ENCODE measurements around the gene EPHB6. TPM values are rescaled to one million over a fixed set of nuclear protein-coding genes. Genes with fewer than 3 reads are reported as not detected.

EPHB6 gene
- total and polyA plus RNA-seq, 3 experiments from 2014 or later, result 6.0 to 13.7 (median 8.1) TPM

GRCh38 chr7:142833174-142834048 lies 21.5 kb upstream of the EPHB6 start:
- H3K36me3 Mint-ChIP-seq, result no peaks in the 10 kb centered on the region
- CTCF ChIA-PET, result no interaction called here
- no peak overlapping the region for H3K27ac Mint-ChIP-seq
- H3K9me3 Mint-ChIP-seq, result no peaks in the 10 kb centered on the region
- H3K27me3 ChIP-seq (ENCODE audit: insufficient read depth, low read length, poor library complexity, severe bottlenecking), result no peaks in the 10 kb centered on the region
- DNase-seq, result no peak
- H3K36me3 ChIP-seq (ENCODE audit: insufficient read depth, low read length), result no peaks in the 10 kb centered on the region
- no peaks in the 10 kb centered on the region for H3K4me1 ChIP-seq (ENCODE audit: insufficient read depth, low read length)
- H3K4me1 Mint-ChIP-seq, result peaks cover 0 to 4% (median 4%) of the 10 kb centered on the region in 3 donors
- H3K9me3 ChIP-seq (ENCODE audit: low read length), result no peaks in the 10 kb centered on the region
- H3K27ac ChIP-seq (ENCODE audit: low read depth, low read length), result no peak overlapping the region
- peaks cover 0 to 8% of the 10 kb centered on the region in 2 donors for H3K27me3 Mint-ChIP-seq
- H3K4me3 ChIP-seq (ENCODE audit: low read length), result no peak overlapping the region
- H3K4me3 Mint-ChIP-seq, result no peak overlapping the region
- POLR2A ChIA-PET, result no interaction called here

- peaks cover 0 to 4% (median 4%) of the 10 kb centered on the region in 3 donors for H3K4me1 Mint-ChIP-seq
- CTCF ChIA-PET, result no interaction called here
- Histone ChIP-seq H3K27me3 (ENCODE audit: insufficient read depth, low read length, poor library complexity, severe bottlenecking) (no peaks in the 10 kb centered on the region), H3K36me3 (ENCODE audit: insufficient read depth, low read length) (no peaks in the 10 kb centered on the region), H3K27ac (ENCODE audit: low read depth, low read length) (no peak overlapping the region), H3K4me1 (ENCODE audit: insufficient read depth, low read length) (no peaks in the 10 kb centered on the region), H3K9me3 (ENCODE audit: low read length) (no peaks in the 10 kb centered on the region), H3K4me3 (ENCODE audit: low read length) (no peak overlapping the region)
- H3K27ac Mint-ChIP-seq, result no peak overlapping the region
- POLR2A ChIA-PET, result no interaction called here
- H3K27me3 Mint-ChIP-seq, result peaks cover 0 to 8% of the 10 kb centered on the region in 2 donors
- H3K9me3 Mint-ChIP-seq, result no peaks in the 10 kb centered on the region
- no peaks in the 10 kb centered on the region for H3K36me3 Mint-ChIP-seq
- peak overlapping the region in 1 of 7 donors; percentile 6 for H3K4me3 Mint-ChIP-seq
- no peak for DNase-seq
Observed at GRCh38 chr7:142835487-142835886, 19.4 kb upstream of the EPHB6 start.

GRCh38 chr7:142836426-142836825 lies 18.4 kb upstream of the EPHB6 start:
- H3K36me3 ChIP-seq (ENCODE audit: insufficient read depth, low read length), result no peaks in the 10 kb centered on the region
- ChIA-PET POLR2A (no interaction called here), CTCF (no interaction called here)
- H3K9me3 Mint-ChIP-seq, result no peaks in the 10 kb centered on the region
- H3K27me3 Mint-ChIP-seq, result peaks cover 2 to 8% of the 10 kb centered on the region in 2 donors
- no peak overlapping the region for H3K4me3 ChIP-seq (ENCODE audit: low read length)
- H3K27ac Mint-ChIP-seq, result no peak overlapping the region
- DNase-seq, result no peak
- no peak overlapping the region for H3K27ac ChIP-seq (ENCODE audit: low read depth, low read length)
- H3K27me3 ChIP-seq (ENCODE audit: insufficient read depth, low read length, poor library complexity, severe bottlenecking), result no peaks in the 10 kb centered on the region
- H3K36me3 Mint-ChIP-seq, result no peaks in the 10 kb centered on the region
- no peaks in the 10 kb centered on the region for H3K9me3 ChIP-seq (ENCODE audit: low read length)
- H3K4me1 Mint-ChIP-seq, result peaks cover 0 to 4% (median 4%) of the 10 kb centered on the region in 3 donors
- no peaks in the 10 kb centered on the region for H3K4me1 ChIP-seq (ENCODE audit: insufficient read depth, low read length)
- no peak overlapping the region for H3K4me3 Mint-ChIP-seq

- H3K36me3 ChIP-seq (ENCODE audit: insufficient read depth, low read length), result no peaks in the 10 kb centered on the region
- Mint-ChIP-seq H3K4me1 (peaks cover 0 to 4% (median 4%) of the 10 kb centered on the region in 3 donors), H3K27ac (no peak overlapping the region), H3K27me3 (peaks cover 2 to 8% of the 10 kb centered on the region in 2 donors), H3K4me3 (no peak overlapping the region), H3K36me3 (no peaks in the 10 kb centered on the region), H3K9me3 (no peaks in the 10 kb centered on the region)
- H3K4me3 ChIP-seq (ENCODE audit: low read length), result no peak overlapping the region
- no peak overlapping the region for H3K27ac ChIP-seq (ENCODE audit: low read depth, low read length)
- CTCF ChIA-PET, result no interaction called here
- no peaks in the 10 kb centered on the region for H3K4me1 ChIP-seq (ENCODE audit: insufficient read depth, low read length)
- H3K27me3 ChIP-seq (ENCODE audit: insufficient read depth, low read length, poor library complexity, severe bottlenecking), result no peaks in the 10 kb centered on the region
- H3K9me3 ChIP-seq (ENCODE audit: low read length), result no peaks in the 10 kb centered on the region
- DNase-seq, result no peak
- POLR2A ChIA-PET, result no interaction called here
Observed at GRCh38 chr7:142838461-142839213, 16.2 kb upstream of the EPHB6 start.

GRCh38 chr7:142842251-142842766 lies 12.6 kb upstream of the EPHB6 start:
- H3K4me1 Mint-ChIP-seq, result no peaks in the 10 kb centered on the region
- H3K9me3 Mint-ChIP-seq, result no peaks in the 10 kb centered on the region
- Histone ChIP-seq H3K4me3 (ENCODE audit: low read length) (no peak overlapping the region), H3K36me3 (ENCODE audit: insufficient read depth, low read length) (no peaks in the 10 kb centered on the region), H3K9me3 (ENCODE audit: low read length) (no peaks in the 10 kb centered on the region), H3K4me1 (ENCODE audit: insufficient read depth, low read length) (no peaks in the 10 kb centered on the region), H3K27ac (ENCODE audit: low read depth, low read length) (no peak overlapping the region), H3K27me3 (ENCODE audit: insufficient read depth, low read length, poor library complexity, severe bottlenecking) (no peaks in the 10 kb centered on the region)
- peaks cover 3 to 4% of the 10 kb centered on the region in 2 donors for H3K27me3 Mint-ChIP-seq
- no peak overlapping the region for H3K4me3 Mint-ChIP-seq
- no peaks in the 10 kb centered on the region for H3K36me3 Mint-ChIP-seq
- DNase-seq, result no peak
- ChIA-PET CTCF (no interaction called here), POLR2A (no interaction called here)
- H3K27ac Mint-ChIP-seq, result no peak overlapping the region

GRCh38 chr7:142847353-142847752 lies 7.5 kb upstream of the EPHB6 start:
- Histone ChIP-seq H3K9me3 (ENCODE audit: low read length) (no peaks in the 10 kb centered on the region), H3K36me3 (ENCODE audit: insufficient read depth, low read length) (no peaks in the 10 kb centered on the region), H3K4me1 (ENCODE audit: insufficient read depth, low read length) (no peaks in the 10 kb centered on the region), H3K4me3 (ENCODE audit: low read length) (no peak overlapping the region), H3K27ac (ENCODE audit: low read depth, low read length) (no peak overlapping the region), H3K27me3 (ENCODE audit: insufficient read depth, low read length, poor library complexity, severe bottlenecking) (no peaks in the 10 kb centered on the region)
- Mint-ChIP-seq H3K27ac (no peak overlapping the region), H3K27me3 (peaks cover 4 to 20% of the 10 kb centered on the region in 2 donors), H3K36me3 (no peaks in the 10 kb centered on the region), H3K9me3 (no peaks in the 10 kb centered on the region), H3K4me1 (no peaks in the 10 kb centered on the region), H3K4me3 (no peak overlapping the region)
- CTCF ChIA-PET, result no interaction called here
- no peak for DNase-seq
- POLR2A ChIA-PET, result no interaction called here

- Histone ChIP-seq H3K27me3 (ENCODE audit: insufficient read depth, low read length, poor library complexity, severe bottlenecking) (no peaks in the 10 kb centered on the region), H3K4me3 (ENCODE audit: low read length) (no peak overlapping the region), H3K9me3 (ENCODE audit: low read length) (no peaks in the 10 kb centered on the region), H3K27ac (ENCODE audit: low read depth, low read length) (no peak overlapping the region), H3K36me3 (ENCODE audit: insufficient read depth, low read length) (no peaks in the 10 kb centered on the region), H3K4me1 (ENCODE audit: insufficient read depth, low read length) (peaks cover 10% of the 10 kb centered on the region)
- H3K9me3 Mint-ChIP-seq, result no peaks in the 10 kb centered on the region
- POLR2A ChIA-PET, result no interaction called here
- CTCF ChIA-PET, result interaction anchor here (1.1 to 1.2 kb wide), 2 partner anchors 40 to 156 kb away, joined by 4 to 7 read pairs; no protein-coding TSS in a partner anchor
- peaks cover 5 to 18% (median 10%) of the 10 kb centered on the region in 3 donors for H3K4me1 Mint-ChIP-seq
- peaks cover 0 to 7% (median 0%) of the 10 kb centered on the region in 3 donors for H3K36me3 Mint-ChIP-seq
- no peak overlapping the region for H3K27ac Mint-ChIP-seq
- H3K27me3 Mint-ChIP-seq, result peaks cover 4 to 20% of the 10 kb centered on the region in 2 donors
- H3K4me3 Mint-ChIP-seq, result peak overlapping the region in 1 of 7 donors; percentile 4
- no peak for DNase-seq
Observed at GRCh38 chr7:142851269-142851668, 3.6 kb upstream of the EPHB6 start.

GRCh38 chr7:142851919-142852318 lies 3.0 kb upstream of the EPHB6 start:
- H3K4me3 Mint-ChIP-seq, result peak overlapping the region in 1 of 7 donors; percentile 43
- H3K27ac Mint-ChIP-seq, result no peak overlapping the region
- no peaks in the 10 kb centered on the region for H3K9me3 Mint-ChIP-seq
- H3K27ac ChIP-seq (ENCODE audit: low read depth, low read length), result no peak overlapping the region
- CTCF ChIA-PET, result interaction anchor here (1.1 to 1.2 kb wide), 2 partner anchors 41 to 156 kb away, joined by 4 to 7 read pairs; no protein-coding TSS in a partner anchor
- H3K27me3 ChIP-seq (ENCODE audit: insufficient read depth, low read length, poor library complexity, severe bottlenecking), result no peaks in the 10 kb centered on the region
- H3K9me3 ChIP-seq (ENCODE audit: low read length), result no peaks in the 10 kb centered on the region
- peaks cover 0 to 7% (median 0%) of the 10 kb centered on the region in 3 donors for H3K36me3 Mint-ChIP-seq
- no peaks in the 10 kb centered on the region for H3K36me3 ChIP-seq (ENCODE audit: insufficient read depth, low read length)
- no peak overlapping the region for H3K4me3 ChIP-seq (ENCODE audit: low read length)
- DNase-seq, result no peak
- H3K4me1 ChIP-seq (ENCODE audit: insufficient read depth, low read length), result peaks cover 12% of the 10 kb centered on the region
- peaks cover 8 to 23% (median 13%) of the 10 kb centered on the region in 3 donors for H3K4me1 Mint-ChIP-seq
- H3K27me3 Mint-ChIP-seq, result peaks cover 4 to 20% of the 10 kb centered on the region in 2 donors
- POLR2A ChIA-PET, result no interaction called here
